Activated CD4-positive, CD25-positive, alpha-beta regulatory T cell treated with anti-CD3 and anti-CD28 coated beads, Interleukin-2, amount 50 U/mL, for 16 hours (primary cell): ENCODE results near the gene EHBP1.

Experiments
- DNase-seq: peaks from one replicate; pipeline ENCODE4 v3.0.0-alpha.2; 2020; ENCODE audit warnings: low read depth, low spot score

The EHBP1 gene

GRCh38 chr2:62705007-62705829 lies at the start of gene EHBP1:
Gene EHBP1 (plus strand): TSS chr2:62705713. CDS start chr2:62707192, 1,479 bp downstream.
- DNase-seq, result peak; percentile 92

DNA sequence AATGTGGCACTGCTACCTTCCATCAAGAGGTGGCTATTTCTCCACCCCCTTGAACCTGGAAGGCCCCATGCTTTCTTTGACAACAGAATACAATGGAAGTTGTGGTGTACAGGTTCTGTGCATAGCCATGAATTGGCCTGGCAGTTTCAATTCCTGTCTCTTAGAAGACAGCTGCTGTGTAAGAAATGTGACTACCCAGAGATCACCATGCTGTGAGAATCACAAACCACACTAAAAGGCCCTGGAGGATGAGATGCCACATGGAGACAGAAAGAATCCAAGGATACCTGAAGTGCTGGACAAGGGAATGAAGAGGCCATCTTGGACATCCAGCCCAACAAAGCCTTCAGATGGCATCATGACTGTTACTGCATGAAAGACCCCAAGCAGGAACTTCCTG lies 47.7 kb upstream of the EHBP1 start:
- no peak for DNase-seq

DNA sequence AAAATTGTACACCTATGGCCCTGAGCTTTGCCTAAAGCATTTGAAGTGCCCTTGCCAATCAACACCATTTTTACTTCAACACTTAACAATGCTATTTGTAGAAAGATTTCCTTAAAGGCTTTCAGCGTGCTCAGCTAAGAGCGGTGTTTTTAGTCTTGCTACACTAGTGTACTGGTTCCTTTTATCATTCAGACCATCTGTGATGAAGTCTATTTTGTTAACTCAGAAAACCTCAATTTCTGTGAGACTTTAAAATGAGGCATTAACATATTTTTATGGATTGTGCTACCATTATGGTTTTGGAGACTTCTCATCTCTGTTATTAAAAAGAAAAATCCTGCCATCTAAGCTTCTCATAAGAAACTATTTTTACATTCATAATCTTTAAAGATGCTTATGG lies 46.6 kb upstream of the EHBP1 start:
- no peak for DNase-seq

- DNase-seq, result no peak
These were observed 45.4 kb upstream of the EHBP1 start for GRCh38 chr2:62660087-62660486.

DNA sequence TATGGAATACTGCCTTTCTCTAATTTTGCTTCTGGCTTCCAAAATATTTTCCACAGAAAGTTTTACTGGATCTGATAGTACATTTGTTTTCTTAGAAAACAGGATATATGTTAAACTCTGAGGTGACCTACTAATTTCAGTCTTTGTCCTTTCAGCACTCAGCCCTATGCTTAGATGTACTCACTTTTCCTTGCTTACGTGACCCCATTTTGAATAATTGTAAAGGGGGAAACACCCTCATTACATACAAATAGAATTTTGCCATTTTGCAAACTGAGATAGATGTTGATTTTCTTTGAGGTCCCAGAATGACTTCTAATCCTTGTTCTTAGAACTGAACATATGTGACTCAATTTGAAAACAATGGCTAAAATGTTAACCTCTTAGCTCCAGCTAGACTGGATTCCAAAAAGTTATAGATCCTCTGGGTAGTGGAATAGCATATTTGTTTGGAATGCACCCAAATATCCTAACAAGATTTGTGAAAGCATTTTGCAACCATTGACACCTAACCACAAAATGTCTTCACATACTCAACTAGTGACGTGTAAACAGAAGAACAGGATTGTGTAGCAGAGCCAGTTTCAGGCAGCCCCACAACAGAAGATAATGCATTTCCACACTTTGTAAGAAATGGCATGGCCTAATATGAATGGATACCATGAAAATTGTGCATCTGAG lies 44.8 kb upstream of the EHBP1 start:
- DNase-seq, result no peak

GRCh38 chr2:62661263-62661635 lies 44.3 kb upstream of the EHBP1 start:
- no peak for DNase-seq

DNA sequence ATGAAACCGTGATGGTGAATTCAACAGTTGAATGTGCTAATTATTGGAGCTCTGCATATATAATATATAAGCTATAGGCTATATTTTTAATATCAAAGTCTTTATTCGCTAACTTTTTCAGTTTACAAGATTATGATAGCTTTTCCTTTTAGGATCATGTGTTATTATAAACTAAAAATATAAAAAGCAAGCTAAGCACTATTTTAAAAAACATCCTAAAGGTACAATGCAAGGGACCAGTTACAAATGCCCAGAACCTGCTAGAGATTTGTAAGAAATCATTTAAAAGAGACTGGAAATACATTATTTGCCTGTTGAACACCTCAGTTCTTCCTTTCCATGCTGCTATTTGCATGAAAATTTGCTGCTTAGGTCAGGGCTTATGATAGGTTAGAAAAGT lies 43.4 kb upstream of the EHBP1 start:
- no peak for DNase-seq

DNA sequence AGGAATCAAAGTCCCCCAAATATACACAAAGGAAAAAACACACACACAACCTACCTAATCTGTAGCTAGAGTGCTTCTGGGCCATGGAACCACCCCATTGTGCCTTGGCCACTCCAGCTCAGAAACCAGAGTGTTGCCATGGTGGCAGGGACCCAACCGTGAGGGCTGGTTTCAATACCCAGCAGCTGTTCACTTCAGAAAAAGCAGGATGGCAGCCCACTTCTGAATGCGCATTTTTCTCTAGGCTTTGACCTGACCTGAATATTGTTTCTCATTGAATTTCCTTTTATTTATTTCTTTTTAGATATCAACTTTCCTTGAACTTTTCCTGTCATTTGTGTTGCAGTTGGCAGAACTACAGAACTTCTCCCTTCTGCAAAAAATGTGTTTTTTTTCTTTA lies 43.0 kb upstream of the EHBP1 start:
- DNase-seq, result no peak

- no peak for DNase-seq
These were observed 42.1 kb upstream of the EHBP1 start for GRCh38 chr2:62663411-62663810.

DNA sequence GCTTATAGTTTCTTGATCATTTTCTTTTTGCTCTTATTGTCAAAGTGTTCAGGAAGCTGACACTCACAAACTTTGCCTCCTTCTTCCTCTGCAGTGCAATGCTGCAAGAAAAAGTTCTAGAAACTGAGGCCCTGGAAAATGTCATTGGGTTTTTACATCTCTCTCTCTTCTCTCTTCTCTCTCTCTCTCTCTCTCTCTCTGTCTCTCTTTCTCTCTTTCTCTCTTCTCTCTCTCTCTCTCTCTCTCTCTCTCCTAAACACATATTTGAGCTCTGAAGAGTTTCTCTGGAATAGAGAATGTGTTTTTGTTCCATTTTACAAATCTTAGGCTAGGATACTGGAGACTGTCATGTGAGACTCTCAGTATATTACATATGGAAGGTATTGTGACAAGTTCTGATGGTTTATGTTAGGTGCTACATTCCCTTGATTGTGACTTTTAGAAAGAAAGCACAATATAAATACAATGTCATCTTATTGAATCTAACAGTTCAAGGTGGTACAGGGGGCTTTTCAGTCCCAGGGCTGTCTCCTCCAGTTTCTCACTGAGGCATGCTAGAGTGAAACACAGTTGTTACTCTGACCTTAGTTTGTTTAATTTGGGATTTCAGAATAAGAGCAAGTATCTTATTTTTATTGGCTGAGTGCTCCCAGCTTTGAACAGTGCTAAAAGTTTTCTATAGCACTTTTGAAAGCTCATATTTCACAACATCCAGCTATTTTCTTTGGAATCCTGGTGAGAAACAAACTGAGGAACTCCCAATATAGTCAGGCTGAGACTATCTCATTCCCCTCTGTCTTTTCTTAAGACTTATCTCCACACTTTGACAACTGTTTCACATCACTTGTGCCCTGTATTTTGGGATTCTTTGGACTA lies 41.4 kb upstream of the EHBP1 start:
- DNase-seq, result no peak

DNA sequence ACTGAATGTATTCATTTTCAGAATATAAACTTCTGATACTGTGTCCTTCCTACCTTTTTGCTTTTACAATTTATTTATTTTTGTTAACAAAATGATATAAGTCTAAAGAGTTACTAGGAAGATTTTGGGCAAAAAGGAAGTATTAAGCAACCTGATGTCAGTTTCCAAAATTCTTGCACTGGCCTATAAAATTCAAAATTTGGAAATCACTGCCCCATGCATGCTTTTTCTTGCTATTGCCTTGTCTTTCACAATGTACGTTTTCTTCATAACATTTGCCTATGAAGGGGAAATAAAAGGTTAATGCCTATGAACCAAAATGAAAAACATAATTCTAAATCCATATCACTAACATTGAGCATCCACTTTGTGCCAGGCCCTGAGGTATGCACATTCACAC lies 40.1 kb upstream of the EHBP1 start:
- no peak for DNase-seq

GRCh38 chr2:62669180-62669579 lies 36.3 kb upstream of the EHBP1 start:
- DNase-seq, result no peak

- DNase-seq, result no peak
These were observed 32.9 kb upstream of the EHBP1 start for GRCh38 chr2:62672601-62673000.

DNA sequence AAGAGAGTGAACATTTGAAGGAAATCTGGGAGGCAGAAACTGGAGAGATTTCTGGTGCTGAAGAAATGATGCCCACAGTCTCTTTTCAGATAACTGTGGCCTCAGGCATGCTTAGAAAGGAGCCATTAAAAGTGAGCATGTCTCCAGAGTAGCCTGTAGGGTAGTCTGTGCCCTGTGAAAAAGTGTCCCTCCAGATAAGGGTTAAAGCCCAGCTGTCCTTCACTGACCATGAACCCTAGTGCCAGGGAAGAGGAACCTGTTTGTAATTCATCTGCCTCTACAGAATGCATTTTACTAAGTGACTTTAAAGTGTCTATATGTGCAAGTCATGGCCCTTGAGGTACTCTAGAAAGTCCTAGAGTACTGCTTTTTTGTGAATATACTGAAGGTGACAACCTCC lies 30.5 kb upstream of the EHBP1 start:
- DNase-seq, result no peak

DNA sequence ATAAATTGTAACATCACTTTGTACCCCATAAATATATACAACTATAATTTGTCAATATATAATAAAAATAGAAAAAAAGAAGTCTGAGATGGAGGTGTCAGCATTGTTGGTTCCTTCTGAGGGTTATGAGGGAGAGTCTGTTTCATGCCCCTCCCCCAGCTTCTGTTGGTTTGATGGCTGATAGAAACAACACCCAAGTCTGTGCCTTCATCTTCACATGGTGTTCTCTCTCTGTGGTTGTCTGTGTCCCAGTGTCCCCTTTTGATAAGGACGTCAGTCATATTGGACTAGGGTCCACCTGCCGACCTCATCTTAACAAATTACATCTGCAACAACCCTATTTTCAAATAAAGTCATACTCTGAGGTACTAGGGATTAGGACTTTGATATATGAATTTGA lies 20.3 kb upstream of the EHBP1 start:
- no peak for DNase-seq

- DNase-seq, result no peak
These were observed 19.4 kb upstream of the EHBP1 start for GRCh38 chr2:62686012-62686685.

GRCh38 chr2:62687636-62688035 lies 17.9 kb upstream of the EHBP1 start:
- DNase-seq, result no peak

DNA sequence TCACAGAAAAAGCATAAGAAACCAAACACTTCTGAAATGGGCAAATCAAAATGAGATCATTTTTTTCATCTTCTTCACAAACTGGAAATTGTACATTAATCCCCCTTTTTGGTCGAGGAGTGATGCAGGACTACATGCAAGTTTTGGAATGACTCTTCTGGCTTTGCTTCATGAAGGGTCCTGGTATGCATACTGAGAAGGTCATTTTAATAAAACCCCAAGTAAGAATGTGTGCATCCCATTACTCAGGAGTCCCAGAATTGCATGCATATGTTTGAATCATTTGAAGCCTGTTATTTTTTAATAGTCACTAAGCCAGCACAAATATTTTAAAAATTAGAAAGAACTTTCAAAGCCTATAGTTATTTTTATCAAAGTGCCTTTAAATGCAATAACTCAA lies 16.7 kb upstream of the EHBP1 start:
- no peak for DNase-seq

- DNase-seq, result no peak
These were observed 14.3 kb upstream of the EHBP1 start for GRCh38 chr2:62691186-62691585.

- DNase-seq, result no peak
These were observed 13.3 kb upstream of the EHBP1 start for GRCh38 chr2:62692225-62692624.

DNA sequence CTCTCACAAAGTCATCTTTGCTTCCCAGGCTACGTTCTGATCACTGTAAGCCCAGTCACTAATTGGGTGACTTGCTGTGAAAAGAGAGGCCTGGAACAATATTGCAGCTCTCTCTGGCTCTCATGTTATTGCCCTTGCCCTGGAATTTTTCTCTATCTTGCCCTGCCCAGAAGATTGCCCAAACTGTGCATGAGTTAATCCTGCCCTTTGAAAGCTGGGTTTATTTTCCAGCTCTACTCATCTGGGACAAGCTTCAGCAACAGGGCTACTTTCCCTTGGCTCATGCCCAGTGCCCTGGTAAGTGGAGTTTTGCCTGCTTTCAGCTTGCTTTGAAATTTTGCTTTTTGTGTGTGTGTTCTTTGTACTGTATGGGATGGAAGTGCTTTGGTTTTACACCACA lies 6.9 kb upstream of the EHBP1 start:
- no peak for DNase-seq

DNA sequence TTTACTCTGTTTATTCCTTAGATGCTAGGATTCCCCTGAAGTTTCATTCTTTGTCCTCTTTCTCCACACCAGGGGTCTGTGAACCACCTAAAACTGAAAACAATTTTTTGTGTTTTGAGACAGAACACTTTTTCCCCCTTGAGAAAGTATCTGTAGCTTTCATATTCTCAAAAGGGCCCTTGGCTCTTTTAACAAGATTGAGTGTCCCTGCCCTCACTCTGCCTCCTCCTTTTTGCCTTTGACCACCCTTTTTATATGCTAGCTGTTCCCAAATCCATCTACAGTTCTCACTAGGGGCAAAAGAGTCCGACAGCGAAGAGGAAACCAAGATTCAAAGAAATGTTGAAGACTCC lies 883 bp upstream of the EHBP1 start:
- DNase-seq, result no peak
